LNCAP (cell line): ENCODE data around the gene EHF.

Experiments used
- CTCF ChIP-seq: fragments of 450-650 bp; IDR thresholded peaks from 2 replicates; pipeline ENCODE4 v1.5.1; 2017; ENCODE audit warnings: mild to moderate bottlenecking

Gene EHF

DNA sequence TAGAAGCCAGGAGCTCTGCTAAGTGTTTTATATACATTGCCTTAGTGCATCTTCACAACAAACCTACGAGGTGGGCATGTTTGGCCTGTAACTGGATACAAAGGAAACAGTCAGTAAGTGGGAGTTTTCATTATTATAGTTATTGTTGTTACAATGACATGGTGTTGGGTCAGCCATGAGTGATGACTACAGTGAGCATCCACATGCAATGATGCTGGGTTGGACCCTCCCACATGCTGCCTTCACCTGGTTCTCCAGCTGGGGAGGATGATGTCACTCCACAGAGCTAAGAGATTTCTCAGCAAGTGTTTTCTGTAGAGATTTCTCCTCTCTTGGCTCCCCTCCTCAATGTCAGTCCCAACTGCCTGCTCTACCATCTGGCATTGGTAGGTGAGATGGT lies 59.3 kb downstream of the EHF start:
- no peak for TF ChIP-seq CTCF

DNA sequence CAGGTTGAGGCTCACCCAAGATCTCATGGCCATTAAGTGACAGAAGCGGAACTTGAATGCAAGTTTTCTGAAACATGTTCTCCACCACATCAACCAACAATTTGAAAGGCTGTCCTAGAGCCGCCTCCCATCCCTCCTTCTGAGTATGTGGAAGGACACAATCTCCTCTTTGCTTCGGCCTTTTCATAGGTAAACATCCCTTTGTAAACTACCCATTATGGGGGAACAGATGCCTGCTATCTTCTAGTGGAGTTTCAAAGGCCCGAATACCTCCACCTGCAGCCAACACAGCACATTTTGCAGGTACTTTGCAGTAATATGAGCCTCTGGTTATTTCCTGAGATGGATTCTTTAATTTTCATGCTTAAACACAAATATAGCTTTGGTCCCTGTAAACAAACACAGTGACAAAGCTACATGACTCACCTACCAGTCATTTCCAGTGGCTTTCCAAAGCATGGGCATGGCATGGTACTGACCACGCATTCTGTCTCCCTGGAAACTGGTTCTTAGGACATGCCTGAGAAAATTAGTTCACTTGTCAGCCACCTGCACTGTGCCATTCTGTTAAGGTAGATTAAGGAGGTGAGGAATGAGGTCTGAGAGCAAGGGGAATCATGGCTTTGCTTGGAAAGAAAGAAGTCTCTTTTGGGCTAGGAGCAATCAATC lies 60.2 kb downstream of the EHF start:
- no peak for TF ChIP-seq CTCF

GRCh38 chr11:34682825-34683224 lies 61.9 kb downstream of the EHF start:
- TF ChIP-seq CTCF: no peak

GRCh38 chr11:34683396-34683795 lies 62.5 kb downstream of the EHF start:
- no peak for TF ChIP-seq CTCF

DNA sequence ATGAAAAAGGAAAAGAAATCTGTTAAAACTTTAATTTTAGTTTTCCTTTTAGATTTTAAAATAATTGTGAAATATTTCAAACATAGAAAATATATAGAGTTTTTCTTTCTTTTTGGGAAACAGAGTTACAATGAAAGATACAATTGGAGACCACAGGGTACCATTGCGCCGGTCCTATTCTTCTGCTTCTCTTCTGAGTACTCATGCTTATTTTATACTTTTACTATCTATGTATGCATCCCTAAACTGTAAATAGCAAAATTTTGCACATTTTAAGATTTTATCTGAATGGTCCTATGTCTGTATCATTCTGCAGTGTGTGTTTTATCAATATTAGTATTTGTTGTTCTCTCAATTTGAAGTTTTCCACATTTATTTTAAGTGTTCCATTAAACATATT lies 65.0 kb downstream of the EHF start:
- TF ChIP-seq CTCF: no peak

- TF ChIP-seq CTCF: no peak
Measured at GRCh38 chr11:34696862-34697261, 76.0 kb downstream of the EHF start.

DNA sequence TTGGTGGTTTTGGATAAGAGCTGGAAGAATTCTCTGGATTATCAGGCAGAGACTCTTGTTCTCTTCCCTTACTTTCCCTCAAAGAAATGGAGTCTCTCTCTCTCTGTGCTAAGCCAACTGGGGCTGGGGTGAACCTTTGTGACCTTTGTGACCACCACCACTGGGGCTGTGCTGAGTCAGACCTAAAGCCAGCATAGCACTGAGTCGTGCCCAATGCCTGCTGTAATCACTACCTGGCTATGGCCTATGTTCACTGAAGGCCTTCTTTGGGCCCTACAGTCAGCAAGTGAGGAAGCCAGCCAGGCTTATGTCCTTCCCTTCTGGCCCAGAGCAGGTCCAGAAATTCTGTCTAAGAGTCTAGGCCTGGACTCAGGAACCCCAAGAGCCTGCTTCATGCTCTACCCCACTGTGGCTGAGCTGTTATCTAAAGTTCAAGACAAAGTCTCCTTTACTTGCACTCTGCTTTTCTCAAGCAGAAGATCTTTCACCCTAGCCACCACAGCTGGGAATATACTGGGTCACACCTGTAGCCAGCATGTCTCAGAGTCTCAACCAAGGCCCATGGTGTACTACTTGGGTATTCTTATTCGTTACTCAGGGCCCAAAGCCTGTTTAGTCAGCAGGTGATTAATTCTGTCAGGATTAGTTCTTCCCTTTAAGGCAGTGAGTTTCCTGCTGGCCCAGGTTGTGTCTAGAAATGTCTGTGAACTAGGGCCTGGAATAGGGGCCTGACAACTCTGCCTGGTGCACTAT lies 86.0 kb downstream of the EHF start:
- no peak for TF ChIP-seq CTCF
